Duodenal mucosa (tissue), 2 donors: ENCODE results near the gene CACNB4.
"Not testable (repeated sequence)": the region's sequence is repeated elsewhere in the genome, so short reads cannot be mapped to it uniquely, and the experiment has no call there.

Experiments used
- H3K27ac ChIP-seq: one replicate; pipeline ENCODE4 v1.7.0; 2013; ENCODE audit warnings: low read depth, low read length
- H3K27me3 ChIP-seq, 2 donors: one replicate each; pipeline ENCODE4 v1.7.0; 2013; ENCODE audit warnings: low read length in 2 of 2, control low read depth in 1 of 2; ENCODE audit not compliant: insufficient read depth in 2 of 2, control insufficient read depth in 1 of 2
- H3K36me3 ChIP-seq, 2 donors: one replicate each; pipeline ENCODE4 v1.7.0; 2013; ENCODE audit warnings: low read length in 2 of 2, control low read depth in 1 of 2; ENCODE audit not compliant: insufficient read depth in 2 of 2, control insufficient read depth in 1 of 2
- H3K4me1 ChIP-seq, 2 donors: one replicate each; pipeline ENCODE4 v1.7.0; 2013; ENCODE audit warnings: low read length in 2 of 2, control low read depth in 1 of 2; ENCODE audit not compliant: insufficient read depth in 2 of 2, control insufficient read depth in 1 of 2
- H3K4me3 ChIP-seq, 2 donors: one replicate each; pipeline ENCODE4 v1.7.0; 2013; ENCODE audit warnings: low read length in 2 of 2, low read depth in 1 of 2
- H3K9ac ChIP-seq, 2 donors: one replicate each; pipeline ENCODE4 v1.7.0; 2013; ENCODE audit warnings: low read length in 2 of 2, low read depth in 1 of 2
- H3K9me3 ChIP-seq, 2 donors: one replicate each; pipeline ENCODE4 v1.7.0; 2013; ENCODE audit warnings: low read length in 2 of 2, control low read depth in 1 of 2; ENCODE audit not compliant: control insufficient read depth in 1 of 2

CACNB4 gene

DNA sequence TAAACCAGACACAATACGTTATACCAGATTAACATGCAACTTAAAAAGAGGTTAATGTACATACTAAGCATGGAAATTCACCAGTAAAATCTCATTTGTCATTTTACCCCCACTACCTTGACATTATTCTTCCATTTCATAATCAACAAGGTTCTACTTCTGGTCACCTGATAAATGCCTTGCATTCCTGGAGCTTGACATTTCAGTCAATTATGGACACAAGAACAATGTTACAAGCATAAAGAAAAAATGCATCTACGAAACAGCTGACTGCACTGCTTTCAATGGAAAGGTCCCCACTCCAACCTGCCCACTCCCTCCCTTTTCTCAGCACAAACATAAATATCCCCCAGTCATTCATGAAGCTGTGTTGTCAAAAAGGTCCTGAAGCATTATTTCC lies 302.1 kb downstream of the CACNB4 start:
- Histone ChIP-seq H3K4me3 (no peak overlapping the region), H3K27ac (no peak overlapping the region), H3K4me1 (no peaks in the 10 kb centered on the region), H3K9me3 (no peaks in the 10 kb centered on the region), H3K36me3 (peaks cover 0 to 3% of the 10 kb centered on the region in 2 donors), H3K9ac (no peak overlapping the region), H3K27me3 (no peaks in the 10 kb centered on the region)

- peaks cover 0 to 3% of the 10 kb centered on the region in 2 donors for H3K36me3 ChIP-seq
- no peaks in the 10 kb centered on the region for H3K27me3 ChIP-seq
- no peaks in the 10 kb centered on the region for H3K9me3 ChIP-seq
- no peak overlapping the region for H3K4me3 ChIP-seq
- no peaks in the 10 kb centered on the region for H3K4me1 ChIP-seq
- no peak overlapping the region for H3K27ac ChIP-seq
- no peak overlapping the region for H3K9ac ChIP-seq
Observed at GRCh38 chr2:151795646-151796240, 303.1 kb downstream of the CACNB4 start.

GRCh38 chr2:151794422-151794821 lies 304.4 kb downstream of the CACNB4 start:
- H3K4me1 ChIP-seq, H3K9me3 ChIP-seq, H3K27ac ChIP-seq, H3K9ac ChIP-seq, H3K27me3 ChIP-seq, H3K4me3 ChIP-seq, H3K36me3 ChIP-seq: not testable (repeated sequence)

DNA sequence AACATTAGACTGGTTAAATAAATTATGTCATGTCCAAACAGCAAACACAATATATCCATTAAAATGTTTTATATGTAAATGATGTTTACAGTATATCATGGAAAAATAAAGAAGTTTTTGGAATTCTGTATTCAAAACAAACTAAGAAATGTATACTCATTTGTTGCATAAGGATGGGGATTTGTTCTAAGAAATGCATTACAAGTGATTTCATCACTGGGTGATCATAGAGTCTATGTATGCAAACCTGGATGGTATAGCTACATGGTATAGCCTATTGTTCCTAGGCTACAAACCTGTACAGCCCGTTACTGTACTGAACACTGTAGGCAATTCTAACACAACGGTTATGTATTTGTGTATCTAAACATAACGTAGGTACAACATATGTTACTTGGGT lies 305.7 kb downstream of the CACNB4 start:
- H3K4me1 ChIP-seq = no peaks in the 10 kb centered on the region
- no peaks in the 10 kb centered on the region for H3K9me3 ChIP-seq
- H3K27ac ChIP-seq = no peak overlapping the region
- H3K27me3 ChIP-seq = no peaks in the 10 kb centered on the region
- H3K4me3 ChIP-seq = no peak overlapping the region
- H3K9ac ChIP-seq = no peak overlapping the region
- no peaks in the 10 kb centered on the region for H3K36me3 ChIP-seq

GRCh38 chr2:151792589-151792988 lies 306.3 kb downstream of the CACNB4 start:
- no peak overlapping the region for H3K9ac ChIP-seq
- no peak overlapping the region for H3K27ac ChIP-seq
- H3K4me1 ChIP-seq = no peaks in the 10 kb centered on the region
- no peaks in the 10 kb centered on the region for H3K27me3 ChIP-seq
- no peaks in the 10 kb centered on the region for H3K9me3 ChIP-seq
- no peak overlapping the region for H3K4me3 ChIP-seq
- H3K36me3 ChIP-seq = no peaks in the 10 kb centered on the region

GRCh38 chr2:151791545-151791944 lies 307.3 kb downstream of the CACNB4 start:
- no peaks in the 10 kb centered on the region for H3K9me3 ChIP-seq
- no peak overlapping the region for H3K9ac ChIP-seq
- no peak overlapping the region for H3K27ac ChIP-seq
- no peaks in the 10 kb centered on the region for H3K4me1 ChIP-seq
- H3K4me3 ChIP-seq = no peak overlapping the region
- H3K36me3 ChIP-seq = no peaks in the 10 kb centered on the region
- H3K27me3 ChIP-seq = no peaks in the 10 kb centered on the region

DNA sequence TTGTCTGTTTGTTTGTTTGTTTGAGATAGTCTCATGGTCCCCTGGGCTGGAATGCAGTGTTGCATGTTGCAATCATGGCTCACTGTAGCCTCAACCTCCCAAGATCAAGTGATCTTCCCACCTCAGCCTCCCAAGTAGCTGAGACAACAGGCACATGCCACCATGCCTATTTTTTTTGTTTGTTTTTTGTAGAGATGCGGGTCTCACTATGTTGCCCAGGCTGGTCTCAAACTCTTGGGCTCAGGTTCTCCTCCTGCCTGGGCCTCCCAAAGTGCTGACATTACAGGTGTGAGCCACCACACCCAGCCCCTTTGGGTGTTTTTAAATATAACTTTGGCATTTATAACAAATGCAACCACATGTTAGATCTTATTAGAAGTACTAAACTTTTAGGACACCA lies 308.2 kb downstream of the CACNB4 start:
- H3K9me3 ChIP-seq = no peaks in the 10 kb centered on the region
- no peak overlapping the region for H3K4me3 ChIP-seq
- H3K27ac ChIP-seq = no peak overlapping the region
- H3K9ac ChIP-seq = no peak overlapping the region
- H3K27me3 ChIP-seq = no peaks in the 10 kb centered on the region
- H3K4me1 ChIP-seq = no peaks in the 10 kb centered on the region
- H3K36me3 ChIP-seq = no peaks in the 10 kb centered on the region

- Histone ChIP-seq H3K9me3 (no peaks in the 10 kb centered on the region), H3K36me3 (peaks cover 3 to 7% of the 10 kb centered on the region in 2 donors), H3K9ac (no peak overlapping the region), H3K27me3 (no peaks in the 10 kb centered on the region), H3K27ac (no peak overlapping the region), H3K4me1 (no peaks in the 10 kb centered on the region), H3K4me3 (no peak overlapping the region)
Observed at GRCh38 chr2:151789055-151789834, 309.6 kb downstream of the CACNB4 start.

DNA sequence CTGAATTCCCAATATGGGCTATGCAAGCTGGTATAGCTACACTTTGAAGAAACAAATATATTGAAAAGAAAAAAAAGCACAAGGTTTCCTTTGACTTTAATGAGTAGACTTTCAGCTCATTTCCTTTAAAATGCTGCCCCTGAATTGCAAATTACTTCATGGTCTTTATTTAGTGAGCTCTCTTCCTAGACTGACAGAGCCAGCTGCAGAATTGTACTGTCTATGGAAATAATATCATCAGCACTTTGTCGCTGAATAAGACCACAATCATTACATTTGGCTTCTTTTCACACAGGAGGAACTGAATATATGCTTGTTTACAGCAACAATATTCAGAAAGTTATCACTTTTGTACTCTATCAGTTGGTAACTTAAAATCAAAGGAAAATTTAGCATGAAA lies 312.4 kb downstream of the CACNB4 start:
- H3K4me1 ChIP-seq = no peaks in the 10 kb centered on the region
- H3K4me3 ChIP-seq = no peak overlapping the region

DNA sequence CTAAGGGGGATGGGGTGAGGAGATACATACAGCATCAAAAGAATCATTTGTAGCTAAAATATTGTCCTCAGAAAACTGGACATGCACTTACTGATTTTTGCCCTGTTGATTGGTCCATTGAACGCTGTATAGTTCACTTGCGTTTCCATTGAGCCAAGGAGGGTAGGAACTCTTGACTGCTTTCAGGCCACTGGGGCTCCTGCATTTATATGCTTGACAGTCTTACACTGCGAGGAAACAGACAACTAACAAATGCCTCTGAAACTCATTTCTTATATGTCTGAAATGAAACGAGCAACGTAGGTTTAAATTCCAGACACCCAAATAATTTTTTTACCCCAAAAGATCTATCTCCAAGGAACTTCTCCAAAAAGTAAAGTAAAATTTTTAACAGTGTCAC lies 312.8 kb downstream of the CACNB4 start:
- Histone ChIP-seq H3K4me3 (no peak overlapping the region), H3K36me3 (peaks cover 5 to 13% of the 10 kb centered on the region in 2 donors), H3K27ac (no peak overlapping the region), H3K9me3 (no peaks in the 10 kb centered on the region), H3K4me1 (no peaks in the 10 kb centered on the region), H3K27me3 (no peaks in the 10 kb centered on the region), H3K9ac (no peak overlapping the region)

More for the DNA sequence above, 312.4 kb downstream of the CACNB4 start:
- Histone ChIP-seq H3K27me3 (no peaks in the 10 kb centered on the region), H3K36me3 (peaks cover 3 to 11% of the 10 kb centered on the region in 2 donors), H3K27ac (no peak overlapping the region), H3K9ac (no peak overlapping the region), H3K9me3 (no peaks in the 10 kb centered on the region)
